HG03039 (cell line): ENCODE measurements around the gene SCD5.

Source experiments
- ATAC-seq: cut with Tn5 transposase; IDR thresholded peaks from one replicate; pipeline ENCODE4 v1.9.1; 2021; ENCODE audit warnings: mild to moderate bottlenecking, moderate library complexity; ENCODE audit not compliant: unreplicated experiment

The SCD5 gene

DNA sequence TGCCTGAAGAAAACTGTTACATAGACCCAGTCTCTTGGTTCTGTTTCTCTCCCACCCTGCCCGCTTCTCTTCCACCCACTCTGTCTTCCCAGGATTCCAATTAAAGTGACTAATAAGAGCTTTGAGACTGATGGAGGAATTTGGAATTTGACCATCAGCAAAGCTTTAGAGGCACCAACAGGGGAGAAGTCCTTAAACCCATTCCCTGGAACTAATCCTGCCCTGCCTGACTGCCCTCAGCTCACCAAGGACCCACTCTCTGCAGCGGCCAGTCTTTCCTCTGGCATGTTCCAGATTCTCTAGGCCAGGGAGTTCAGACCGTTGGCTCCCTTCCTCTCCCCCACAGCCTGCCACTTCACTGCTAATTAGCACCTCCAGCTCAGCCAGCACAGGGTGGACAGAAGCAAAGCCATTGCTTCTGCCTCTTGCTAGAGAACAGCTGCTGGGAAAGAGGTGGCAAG is 23.9 kb downstream of the SCD5 start:
- ATAC-seq, result no peak

DNA sequence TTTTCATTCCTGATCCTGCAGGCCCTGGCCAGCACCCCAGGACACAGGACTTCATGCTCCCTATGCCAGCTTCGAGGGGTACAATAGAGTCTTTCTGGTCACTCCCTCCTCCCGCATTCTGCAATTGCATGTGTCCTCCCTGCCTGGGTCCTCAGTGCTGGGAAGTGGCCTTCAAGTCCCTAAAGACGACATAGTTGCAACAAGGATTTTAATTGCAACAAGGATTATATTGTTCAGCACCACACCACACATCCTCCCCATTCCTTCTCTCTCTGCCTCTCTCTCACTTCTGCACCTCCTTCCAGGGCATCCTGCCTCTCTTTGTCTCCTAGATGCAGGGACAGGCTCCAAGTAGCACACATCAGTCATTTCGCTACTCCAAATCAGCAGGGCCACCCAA is 25.5 kb downstream of the SCD5 start:
- no peak for ATAC-seq

DNA sequence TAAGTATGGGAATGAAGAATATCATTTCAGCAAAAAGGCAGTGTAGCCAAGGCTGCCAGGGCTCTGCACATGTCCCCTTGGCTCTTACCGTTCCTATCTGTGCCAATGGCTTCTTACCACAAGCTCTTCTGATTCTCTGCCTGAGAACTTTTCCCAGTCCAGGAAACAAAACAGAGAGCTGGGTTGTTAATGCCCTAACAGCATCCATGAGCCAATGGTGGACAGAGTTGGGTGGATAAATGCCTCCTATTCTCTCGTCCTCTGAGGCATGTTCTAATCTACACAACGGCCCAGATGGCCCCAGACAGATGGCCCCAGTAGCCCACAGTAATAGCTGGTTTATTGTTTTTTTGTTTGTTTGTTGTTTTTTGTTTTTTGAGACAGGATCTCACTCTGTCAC is 28.0 kb downstream of the SCD5 start:
- ATAC-seq, result no peak

DNA sequence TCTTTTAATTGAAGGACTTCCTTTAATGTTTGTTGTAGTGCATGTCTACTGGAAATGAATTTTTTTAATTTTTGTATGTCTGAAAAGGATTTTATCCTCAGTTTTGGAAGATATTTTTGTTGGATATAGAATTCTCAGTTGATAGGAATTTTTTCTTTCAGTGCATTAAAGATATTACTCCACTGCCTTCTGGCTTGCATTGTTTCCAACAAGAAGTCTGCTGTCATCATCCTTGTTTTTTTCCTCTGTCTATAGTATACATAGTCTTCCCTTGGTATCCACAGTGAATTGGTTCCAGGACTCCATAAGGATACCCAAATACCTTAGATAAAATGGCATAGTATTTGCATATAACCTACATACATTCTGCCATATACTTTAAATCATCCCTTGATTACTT is 33.5 kb downstream of the SCD5 start:
- ATAC-seq, result no peak

DNA sequence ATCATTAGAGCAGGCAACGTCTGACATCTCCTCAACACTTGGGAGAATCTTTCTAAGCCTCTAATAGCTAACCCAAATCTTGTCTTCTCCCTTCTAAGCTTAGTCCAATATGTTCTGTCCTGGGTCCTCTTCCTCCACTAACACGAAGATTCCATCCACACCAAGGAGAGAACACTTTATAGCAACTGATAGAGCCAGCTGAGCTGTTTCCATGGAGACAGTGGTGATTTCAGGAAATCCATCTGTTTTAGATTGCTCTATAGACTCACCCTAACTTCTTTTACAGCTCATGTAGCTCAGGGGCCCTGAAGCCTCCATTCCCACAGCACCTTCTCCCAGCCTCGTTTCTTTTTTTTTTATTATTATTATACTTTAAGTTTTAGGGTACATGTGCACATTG is 37.4 kb downstream of the SCD5 start:
- ATAC-seq, result no peak

DNA sequence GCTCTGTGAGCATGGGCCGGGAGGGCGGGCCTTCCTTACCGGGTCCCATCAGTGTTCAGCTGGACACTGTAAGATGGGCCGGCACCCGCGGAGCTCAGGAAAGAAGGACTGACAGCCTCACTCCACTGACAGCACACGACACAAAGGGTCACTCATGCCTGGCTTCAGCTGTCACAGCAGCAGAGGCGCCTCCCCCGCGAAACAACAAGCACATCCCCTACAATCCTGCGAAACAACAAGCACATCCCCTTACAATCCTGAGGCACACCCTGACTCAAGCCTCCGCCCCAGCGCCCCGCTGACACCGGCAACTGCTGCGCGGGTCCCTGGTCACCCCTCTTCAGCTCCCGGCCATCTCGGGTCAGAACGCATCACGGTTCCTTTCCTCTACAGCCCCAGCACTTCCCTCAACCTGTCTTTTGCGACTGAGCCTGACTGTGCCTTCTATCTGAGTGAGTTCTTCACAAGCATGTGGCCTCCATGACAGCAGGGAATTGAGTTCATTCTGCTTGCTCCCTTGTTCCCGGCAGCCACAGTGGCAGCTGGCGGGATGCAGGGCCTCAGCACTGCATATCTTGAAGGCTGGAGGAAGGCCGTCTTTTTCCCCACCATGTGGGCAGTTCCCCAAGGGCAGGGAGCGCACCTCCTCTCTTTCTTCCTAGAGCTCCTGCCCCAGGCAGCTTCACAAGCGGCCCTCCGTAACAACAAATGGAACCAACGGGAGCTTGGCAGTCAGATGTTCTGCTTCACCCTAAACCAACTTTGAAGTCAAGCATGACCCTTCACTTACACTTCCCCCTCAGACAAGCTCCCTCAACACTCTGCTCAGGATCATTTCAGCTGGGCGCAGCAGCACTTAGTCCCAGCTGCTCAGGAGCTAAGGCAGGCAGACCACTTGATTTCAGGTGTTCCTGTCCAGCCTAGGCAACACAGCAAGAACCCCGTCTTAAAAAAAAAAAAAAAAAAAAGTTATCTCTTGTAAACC is 39.6 kb downstream of the SCD5 start:
- no peak for ATAC-seq

DNA sequence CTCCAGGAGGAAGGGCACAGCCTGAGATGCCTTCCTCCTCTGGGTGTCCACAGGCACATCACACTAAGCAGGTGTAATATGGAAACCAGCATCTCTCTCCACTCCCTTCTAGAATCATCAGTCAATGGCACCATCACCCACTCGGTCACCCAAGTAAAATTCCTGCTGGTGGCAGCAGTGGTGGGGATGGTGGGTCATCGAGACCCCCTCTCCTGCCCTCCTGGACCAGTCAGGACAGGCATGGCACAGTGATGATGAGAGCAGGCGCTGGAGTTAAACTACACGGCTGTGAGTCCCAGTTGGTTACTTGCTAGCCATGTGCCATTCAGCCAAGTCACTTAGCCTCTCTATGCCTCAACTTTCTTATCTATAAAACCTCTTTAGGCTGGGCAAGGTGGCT is 42.5 kb downstream of the SCD5 start:
- ATAC-seq, result no peak

DNA sequence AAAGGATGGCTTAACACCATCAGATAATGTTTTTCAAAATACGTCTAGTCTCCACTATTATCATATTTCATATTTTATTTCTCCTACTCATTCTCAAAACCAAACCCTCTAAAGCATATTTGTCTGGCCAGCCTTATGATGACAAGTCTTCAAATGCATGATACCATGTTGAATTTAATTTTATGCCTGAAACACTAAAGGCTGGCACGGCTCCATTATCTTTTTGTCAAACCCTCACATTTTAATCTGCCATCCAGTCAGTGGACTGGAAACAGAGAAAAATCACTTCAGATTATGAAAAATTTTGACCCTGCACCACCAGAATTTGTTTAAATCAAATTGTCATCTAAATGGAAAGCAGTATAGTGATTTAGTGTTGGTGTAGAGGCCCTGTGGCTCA is 42.9 kb downstream of the SCD5 start:
- ATAC-seq, result no peak

DNA sequence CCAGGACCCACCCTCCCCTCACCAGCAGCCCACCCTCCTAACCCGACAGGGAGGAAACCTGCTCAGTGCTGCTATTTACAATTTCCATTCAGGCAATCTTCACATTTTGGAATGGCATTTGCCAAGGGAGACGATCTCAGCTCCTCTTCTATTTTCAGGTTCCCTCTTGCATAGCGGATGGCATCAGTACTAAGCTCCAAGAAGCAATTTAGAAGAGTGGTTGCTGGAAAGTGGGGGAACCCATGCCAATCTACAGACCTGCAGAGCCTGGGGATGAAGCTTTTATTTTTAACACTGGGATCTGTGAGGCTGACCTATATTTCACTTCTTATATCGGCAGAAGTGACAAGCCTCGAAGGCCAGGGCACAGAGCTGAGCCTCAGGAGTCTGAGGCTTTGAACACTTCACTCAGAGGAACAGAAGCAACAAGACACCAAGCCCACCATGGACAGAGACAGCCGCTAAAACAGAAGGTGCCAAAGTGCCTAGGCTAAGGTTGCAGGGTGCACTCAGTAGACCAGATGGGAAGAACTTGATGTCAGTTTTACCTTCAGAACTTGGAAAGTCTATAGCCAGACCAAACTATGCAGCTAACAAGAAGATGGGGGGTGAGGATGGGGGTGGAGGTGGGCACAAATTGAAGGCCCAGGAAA is 44.0 kb downstream of the SCD5 start:
- ATAC-seq, result no peak

DNA sequence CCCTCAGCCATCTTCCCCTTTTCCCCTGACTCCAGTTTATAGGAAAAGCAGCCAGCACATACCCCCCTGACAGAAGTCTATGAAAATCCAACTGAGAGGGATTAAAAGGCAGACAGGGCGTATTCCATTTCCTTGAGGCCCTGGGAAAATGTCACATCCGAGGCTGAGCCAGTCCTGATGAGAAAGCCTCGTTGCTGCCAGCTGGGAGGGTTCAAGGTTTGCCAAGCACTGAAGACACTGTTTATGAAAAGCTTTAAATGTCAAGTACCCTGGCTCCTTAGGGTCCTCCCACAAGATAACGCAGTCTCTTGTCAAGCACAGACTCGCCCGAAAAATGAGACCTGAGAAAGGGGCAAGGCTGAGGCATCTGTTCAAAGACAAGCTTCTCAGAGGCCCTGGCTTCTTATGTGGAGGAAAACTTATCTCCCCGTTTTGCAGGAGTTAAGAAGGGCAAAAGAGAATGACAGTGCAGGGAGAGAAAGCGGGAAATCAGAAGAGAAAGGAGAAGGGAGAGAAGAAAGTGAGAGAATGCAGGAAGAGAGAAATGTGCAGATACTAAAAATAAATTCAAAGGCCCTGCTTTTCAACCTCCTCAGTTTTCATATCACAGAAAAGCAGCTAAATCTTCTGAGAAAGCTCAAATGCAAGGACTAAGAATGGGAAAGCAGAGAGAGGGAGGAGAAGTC is 44.7 kb downstream of the SCD5 start:
- ATAC-seq, result no peak

DNA sequence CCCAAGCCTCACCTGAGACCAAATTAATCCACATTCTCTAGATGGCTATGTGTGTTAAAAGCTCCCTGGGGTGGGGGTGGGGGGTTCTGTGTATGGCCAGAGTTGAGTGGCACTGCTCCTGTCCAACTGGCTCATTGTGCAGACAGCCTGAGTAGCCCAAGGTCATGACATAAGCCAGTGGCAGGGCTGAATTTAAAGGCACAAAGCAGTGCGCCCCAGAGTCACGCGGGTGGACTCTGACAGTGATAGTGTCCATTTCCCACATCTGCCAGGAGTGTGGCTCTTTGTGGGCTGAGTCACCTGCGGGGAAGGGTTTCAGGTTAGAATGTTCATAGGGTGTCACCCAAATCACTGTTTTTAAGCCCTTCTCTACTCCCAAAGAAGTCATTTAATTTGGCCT is 45.4 kb downstream of the SCD5 start:
- no peak for ATAC-seq

DNA sequence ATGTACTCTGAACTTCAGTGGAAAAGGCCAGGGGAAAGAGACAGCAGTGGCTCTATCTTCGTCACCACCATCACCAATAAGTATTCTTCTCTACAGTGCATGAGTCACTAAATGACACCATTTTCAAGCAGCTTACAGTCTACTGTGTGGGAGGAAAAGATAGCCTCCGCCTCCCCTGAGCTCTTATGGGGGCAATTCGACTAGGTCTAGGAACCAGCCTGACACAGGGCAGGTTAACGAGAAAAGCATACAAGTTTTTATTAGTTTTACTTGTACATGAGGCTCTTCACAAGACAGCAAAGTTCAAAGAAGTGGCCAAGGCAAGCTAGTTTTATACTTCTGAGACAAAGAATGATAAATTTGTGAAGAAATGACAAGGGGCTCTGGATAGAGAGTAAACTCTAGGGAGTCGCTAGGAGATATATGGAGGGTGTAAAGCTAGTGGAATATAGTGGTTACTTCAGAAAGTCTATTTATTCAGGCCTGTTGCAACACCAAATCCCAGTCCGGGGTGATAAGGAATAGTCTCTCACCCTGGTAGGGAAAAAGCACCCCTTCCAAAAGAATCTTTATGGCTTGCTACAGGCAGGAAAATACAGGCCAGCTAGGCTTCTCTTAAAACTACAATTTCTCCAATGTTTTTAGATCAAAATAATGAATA is 49.7 kb downstream of the SCD5 start:
- no peak for ATAC-seq

DNA sequence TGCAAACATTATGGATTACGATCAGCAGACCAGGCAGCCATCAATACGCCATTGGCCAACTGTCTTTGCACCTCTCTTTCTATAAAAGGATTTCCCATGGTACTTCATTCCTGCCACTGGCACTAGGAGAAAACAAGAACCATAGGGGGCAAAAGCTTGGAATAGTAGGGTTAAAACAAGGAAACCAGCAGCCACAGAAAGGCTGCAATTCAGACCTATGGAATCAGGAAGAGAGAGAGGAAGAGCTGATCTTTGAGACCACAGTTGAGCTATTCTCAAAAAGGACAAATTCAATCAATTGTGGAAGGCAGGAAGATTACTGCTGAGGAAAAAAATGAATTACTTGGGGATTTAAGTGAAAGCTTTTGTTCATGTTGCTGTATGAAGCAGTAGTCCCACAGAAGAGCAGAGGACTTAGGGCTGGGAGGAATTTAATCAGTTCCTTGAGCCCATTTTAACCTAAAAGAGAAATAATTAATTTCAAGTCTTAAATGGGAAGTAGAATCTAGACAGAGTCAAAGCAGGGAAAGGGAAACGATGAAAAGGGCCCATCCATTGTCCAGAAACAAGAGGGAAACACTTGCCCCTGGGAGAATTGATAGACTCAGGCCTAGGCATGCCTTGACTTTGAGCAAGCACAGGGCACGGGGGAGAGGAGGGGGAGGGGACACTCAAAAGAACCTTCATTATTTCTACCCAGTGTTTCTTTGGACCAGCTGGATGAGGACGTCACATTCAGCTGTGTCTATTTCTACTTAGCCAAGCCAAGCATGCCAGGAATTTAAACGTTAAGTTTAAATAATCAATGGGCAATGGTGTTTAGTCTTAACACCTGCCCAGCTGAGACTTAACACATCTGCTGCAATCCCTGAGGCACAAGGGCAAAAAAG is 50.7 kb downstream of the SCD5 start:
- no peak for ATAC-seq

DNA sequence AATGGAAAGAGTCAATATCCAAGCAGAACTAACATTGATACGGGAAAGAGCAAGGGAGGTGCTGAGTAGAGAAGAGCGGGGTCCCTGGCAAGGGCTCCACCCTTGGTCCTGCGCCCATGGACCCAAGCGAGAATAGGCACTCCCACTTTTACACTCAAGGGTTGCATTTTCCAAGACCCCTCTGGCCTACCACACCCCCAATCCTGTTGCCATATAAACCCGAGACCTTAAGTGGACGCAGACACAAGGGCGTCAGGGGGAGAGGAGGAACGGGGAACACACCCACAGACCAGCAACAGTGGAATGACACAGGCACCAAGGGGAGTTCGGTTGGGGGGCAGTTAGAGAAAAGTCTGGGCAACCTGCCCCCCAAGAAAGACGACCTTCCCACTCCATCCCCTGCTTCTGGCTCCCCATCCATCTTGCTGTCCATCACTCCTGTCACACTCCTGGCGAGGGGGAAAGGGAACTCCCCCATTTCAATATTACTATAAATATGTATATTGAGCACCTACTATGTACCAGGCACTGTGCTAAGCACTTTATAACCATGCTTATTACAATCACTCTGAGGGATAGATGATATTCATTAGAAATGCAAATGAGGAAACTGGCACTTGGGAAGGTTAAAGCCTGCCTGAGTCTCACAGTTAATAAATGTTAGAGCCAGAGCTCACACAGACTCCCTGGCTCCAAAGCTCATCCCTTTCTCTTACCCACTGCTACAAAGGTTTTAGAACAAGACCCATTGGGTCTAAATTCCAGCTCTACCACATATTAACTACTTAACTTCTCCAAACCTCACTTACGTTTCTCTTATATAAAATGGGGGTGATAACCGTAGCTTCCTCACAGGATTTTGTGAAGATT is 51.7 kb downstream of the SCD5 start:
- no peak for ATAC-seq

DNA sequence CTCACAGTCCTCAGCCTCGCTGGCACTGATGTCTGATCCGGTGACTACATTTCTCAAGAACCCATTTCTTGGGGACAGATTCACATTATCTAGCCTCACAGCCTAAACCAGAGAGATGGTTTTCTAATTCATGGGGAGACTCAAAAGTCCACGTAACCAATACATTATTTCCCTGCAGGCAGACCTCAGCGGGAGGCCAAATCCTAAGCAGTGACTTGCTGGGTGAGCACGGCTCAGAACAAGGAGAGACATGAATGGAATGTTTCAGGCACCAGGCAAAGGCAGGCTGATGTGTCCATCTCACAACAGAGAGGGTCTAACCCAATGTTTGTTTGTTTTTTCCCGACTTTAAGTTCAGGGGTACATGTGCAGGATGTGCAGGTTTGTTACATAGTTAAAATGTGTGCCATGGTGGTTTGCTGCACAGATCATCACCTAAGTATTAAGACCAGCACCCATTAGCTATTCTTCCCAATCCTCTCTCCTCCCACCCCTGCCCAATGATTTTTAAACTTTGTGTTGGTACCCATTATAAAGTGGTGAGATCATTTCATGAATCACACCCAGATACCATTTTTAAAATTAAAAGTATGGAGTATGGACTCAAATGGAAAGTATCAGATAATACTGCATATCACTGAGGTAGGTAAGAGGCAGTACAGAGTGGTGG is 53.3 kb downstream of the SCD5 start:
- no peak for ATAC-seq

DNA sequence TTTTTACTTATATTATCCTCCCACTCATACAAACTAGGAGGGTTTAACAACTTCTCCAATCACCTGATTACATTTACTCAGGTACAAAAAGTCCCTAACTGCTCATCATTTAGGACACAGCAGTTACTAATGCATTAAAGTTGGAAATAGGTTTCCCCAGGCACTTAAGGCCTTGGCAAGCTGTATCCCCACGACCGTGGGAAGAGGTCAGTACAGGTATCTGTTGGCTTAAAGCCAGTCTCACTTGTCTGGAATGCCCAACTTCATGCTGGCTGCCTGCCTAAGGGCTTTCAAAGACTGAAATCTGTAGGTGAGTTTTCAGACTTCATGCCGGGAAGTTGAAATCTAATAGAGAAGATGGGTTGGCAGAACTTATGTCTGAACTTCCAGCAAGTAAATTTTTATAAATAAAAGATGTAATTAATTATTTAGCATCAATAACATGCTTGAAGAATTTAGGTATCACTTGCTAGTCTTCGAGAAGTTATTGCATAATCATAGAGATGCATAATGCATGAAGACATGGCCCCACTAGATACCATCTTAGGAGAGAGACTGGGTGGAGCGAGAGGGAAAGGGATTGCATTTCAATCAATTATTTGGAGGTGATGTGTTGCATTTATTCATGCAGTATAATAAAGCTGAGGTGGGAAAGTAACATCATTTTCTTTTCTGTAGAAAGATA is 54.2 kb downstream of the SCD5 start:
- ATAC-seq, result no peak

DNA sequence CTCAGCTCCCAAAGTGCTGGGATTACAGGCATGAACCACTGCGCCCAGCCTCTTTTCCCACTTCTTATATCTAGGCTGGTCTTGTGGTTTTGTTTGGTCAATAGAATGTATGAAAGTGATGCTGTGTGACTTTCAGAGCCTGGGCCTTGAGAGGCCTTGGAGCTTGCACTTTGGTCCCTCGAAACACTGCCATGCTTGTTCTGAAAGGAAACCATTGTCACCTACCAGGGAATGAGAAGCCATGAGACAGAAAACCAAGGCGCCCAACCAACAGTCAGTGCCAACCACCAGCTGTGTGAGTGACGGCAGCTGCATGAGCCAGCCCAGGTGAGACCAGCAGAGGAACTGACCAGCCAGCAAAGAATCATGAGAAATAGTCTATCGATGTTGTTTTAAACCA is 57.4 kb downstream of the SCD5 start:
- ATAC-seq, result no peak
